ENCODE results near the gene G6PC1. TPM values are rescaled to one million over a fixed set of nuclear protein-coding genes. Genes with fewer than 3 reads are reported as not detected.
"Not testable (repeated sequence)": the region's sequence is repeated elsewhere in the genome, so short reads cannot be mapped to it uniquely, and the experiment has no call there.

G6PC1 gene
- total RNA-seq (2014; rRNA removed; shearing (Covaris generic); ENCODE audit: low replicate concordance), result not detected in 2 replicates

DNA sequence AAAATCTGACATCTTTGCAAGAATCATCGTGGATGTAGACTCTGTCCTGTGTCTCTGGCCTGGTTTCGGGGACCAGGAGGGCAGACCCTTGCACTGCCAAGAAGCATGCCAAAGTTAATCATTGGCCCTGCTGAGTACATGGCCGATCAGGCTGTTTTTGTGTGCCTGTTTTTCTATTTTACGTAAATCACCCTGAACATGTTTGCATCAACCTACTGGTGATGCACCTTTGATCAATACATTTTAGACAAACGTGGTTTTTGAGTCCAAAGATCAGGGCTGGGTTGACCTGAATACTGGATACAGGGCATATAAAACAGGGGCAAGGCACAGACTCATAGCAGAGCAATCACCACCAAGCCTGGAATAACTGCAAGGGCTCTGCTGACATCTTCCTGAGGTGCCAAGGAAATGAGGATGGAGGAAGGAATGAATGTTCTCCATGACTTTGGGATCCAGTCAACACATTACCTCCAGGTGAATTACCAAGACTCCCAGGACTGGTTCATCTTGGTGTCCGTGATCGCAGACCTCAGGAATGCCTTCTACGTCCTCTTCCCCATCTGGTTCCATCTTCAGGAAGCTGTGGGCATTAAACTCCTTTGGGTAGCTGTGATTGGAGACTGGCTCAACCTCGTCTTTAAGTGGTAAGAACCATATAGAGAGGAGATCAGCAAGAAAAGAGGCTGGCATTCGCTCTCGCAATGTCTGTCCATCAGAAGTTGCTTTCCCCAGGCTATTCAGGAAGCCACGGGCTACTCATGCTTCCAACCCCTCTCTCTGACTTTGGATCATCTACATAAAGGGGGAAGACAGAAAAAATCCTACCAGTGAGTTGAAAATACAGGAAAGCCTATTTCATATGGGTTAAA lies at the start of gene G6PC1:
G6PC1 (plus strand) TSS at position 340 of the 872 bp plus-strand sequence; CDS start at position 418, 78 bp downstream.
- Histone ChIP-seq H3K9ac (ENCODE audit: low read length) (no peak within 1 kb of the TSS), H3K27me3 (ENCODE audit: low read length) (no peaks in the 10 kb centered on the region), H3K36me3 (ENCODE audit: insufficient read depth, low read length) (no peaks in the 10 kb centered on the region), H4K20me1 (ENCODE audit: insufficient read depth, low read depth, low read length) (no peaks in the 10 kb centered on the region), H3K4me3 (ENCODE audit: low read length) (no peak within 1 kb of the TSS), H3K4me2 (ENCODE audit: low read depth, low read length, poor library complexity, severe bottlenecking) (no peak within 1 kb of the TSS), H3K27ac (ENCODE audit: low read length) (no peak within 1 kb of the TSS), H3K9me2 (replicated peaks; ENCODE audit: insufficient read depth, low read length) (no peaks in the 10 kb centered on the region), H3K4me1 (ENCODE audit: low read length) (no peaks in the 10 kb centered on the region), H2AFZ (ENCODE audit: low read length) (no peak within 1 kb of the TSS), H3K79me2 (ENCODE audit: low read length) (no peaks in the 10 kb centered on the region), H3K9me3 (ENCODE audit: low read length) (no peaks in the 10 kb centered on the region)
- no peak for DNase-seq

DNA sequence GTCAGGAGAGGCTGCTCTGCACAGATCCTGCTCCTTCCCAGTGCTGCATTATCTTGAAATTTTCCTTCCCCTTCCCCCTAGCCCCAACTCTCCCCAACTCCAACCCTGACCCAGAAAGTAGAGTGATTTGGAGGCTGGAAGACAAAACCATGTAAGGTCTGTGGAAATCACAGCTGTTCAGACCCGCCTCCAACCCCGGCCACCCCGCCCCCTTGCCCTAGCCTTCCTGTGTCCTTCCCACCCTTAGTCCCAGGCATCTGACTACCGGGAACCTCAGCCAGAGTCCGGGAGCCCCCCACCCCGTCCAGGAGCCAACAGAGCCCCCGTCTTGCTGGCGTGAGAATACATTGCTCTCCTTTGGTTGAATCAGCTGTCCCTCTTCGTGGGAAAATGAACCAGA lies 49.6 kb upstream of the G6PC1 start, which contains the start of gene AOC3:
AOC3 (plus strand) TSS at position 246 of the 400 bp plus-strand sequence; CDS start at position 391, 145 bp downstream.
- Histone ChIP-seq H3K9me3 (ENCODE audit: low read length) (no peaks in the 10 kb centered on the region), H3K36me3 (ENCODE audit: insufficient read depth, low read length) (no peaks in the 10 kb centered on the region), H3K27ac (ENCODE audit: low read length) (no peak within 1 kb of the TSS), H3K9me2 (replicated peaks; ENCODE audit: insufficient read depth, low read length) (no peaks in the 10 kb centered on the region), H3K27me3 (ENCODE audit: low read length) (no peaks in the 10 kb centered on the region), H2AFZ (ENCODE audit: low read length) (no peak within 1 kb of the TSS), H4K20me1 (ENCODE audit: insufficient read depth, low read depth, low read length) (peaks cover 4% of the 10 kb centered on the region; the same call in 1 of the 2 replicates), H3K4me2 (ENCODE audit: low read depth, low read length, poor library complexity, severe bottlenecking) (no peak within 1 kb of the TSS), H3K79me2 (ENCODE audit: low read length) (no peaks in the 10 kb centered on the region), H3K4me1 (ENCODE audit: low read length) (no peaks in the 10 kb centered on the region), H3K4me3 (ENCODE audit: low read length) (no peak within 1 kb of the TSS), H3K9ac (ENCODE audit: low read length) (no peak within 1 kb of the TSS)
- DNase-seq, result no peak

DNA sequence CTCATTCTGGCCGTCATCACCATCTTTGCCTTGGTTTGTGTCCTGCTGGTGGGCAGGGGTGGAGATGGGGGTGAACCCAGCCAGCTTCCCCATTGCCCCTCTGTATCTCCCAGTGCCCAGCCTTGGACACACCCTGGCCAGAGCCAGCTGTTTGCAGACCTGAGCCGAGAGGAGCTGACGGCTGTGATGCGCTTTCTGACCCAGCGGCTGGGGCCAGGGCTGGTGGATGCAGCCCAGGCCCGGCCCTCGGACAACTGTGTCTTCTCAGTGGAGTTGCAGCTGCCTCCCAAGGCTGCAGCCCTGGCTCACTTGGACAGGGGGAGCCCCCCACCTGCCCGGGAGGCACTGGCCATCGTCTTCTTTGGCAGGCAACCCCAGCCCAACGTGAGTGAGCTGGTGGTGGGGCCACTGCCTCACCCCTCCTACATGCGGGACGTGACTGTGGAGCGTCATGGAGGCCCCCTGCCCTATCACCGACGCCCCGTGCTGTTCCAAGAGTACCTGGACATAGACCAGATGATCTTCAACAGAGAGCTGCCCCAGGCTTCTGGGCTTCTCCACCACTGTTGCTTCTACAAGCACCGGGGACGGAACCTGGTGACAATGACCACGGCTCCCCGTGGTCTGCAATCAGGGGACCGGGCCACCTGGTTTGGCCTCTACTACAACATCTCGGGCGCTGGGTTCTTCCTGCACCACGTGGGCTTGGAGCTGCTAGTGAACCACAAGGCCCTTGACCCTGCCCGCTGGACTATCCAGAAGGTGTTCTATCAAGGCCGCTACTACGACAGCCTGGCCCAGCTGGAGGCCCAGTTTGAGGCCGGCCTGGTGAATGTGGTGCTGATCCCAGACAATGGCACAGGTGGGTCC lies 49.0 kb upstream of the G6PC1 start:
- H3K36me3 ChIP-seq (ENCODE audit: insufficient read depth, low read length); H3K4me1 ChIP-seq (ENCODE audit: low read length); H3K9me2 ChIP-seq (replicated peaks; ENCODE audit: insufficient read depth, low read length); H3K4me3 ChIP-seq (ENCODE audit: low read length); DNase-seq; H3K27ac ChIP-seq (ENCODE audit: low read length); H3K79me2 ChIP-seq (ENCODE audit: low read length); H3K4me2 ChIP-seq (ENCODE audit: low read depth, low read length, poor library complexity, severe bottlenecking); H3K9ac ChIP-seq (ENCODE audit: low read length); H4K20me1 ChIP-seq (ENCODE audit: insufficient read depth, low read depth, low read length); H3K9me3 ChIP-seq (ENCODE audit: low read length); H3K27me3 ChIP-seq (ENCODE audit: low read length); H2AFZ ChIP-seq (ENCODE audit: low read length): not testable (repeated sequence)

DNA sequence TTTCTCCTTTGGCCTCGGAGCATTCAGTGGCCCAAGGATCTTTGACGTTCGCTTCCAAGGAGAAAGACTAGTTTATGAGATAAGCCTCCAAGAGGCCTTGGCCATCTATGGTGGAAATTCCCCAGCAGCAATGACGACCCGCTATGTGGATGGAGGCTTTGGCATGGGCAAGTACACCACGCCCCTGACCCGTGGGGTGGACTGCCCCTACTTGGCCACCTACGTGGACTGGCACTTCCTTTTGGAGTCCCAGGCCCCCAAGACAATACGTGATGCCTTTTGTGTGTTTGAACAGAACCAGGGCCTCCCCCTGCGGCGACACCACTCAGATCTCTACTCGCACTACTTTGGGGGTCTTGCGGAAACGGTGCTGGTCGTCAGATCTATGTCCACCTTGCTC lies 48.2 kb upstream of the G6PC1 start:
- Histone ChIP-seq H3K4me1 (ENCODE audit: low read length) (no peaks in the 10 kb centered on the region), H4K20me1 (ENCODE audit: insufficient read depth, low read depth, low read length) (peaks cover 4% of the 10 kb centered on the region; the same call in 1 of the 2 replicates), H3K27me3 (ENCODE audit: low read length) (no peaks in the 10 kb centered on the region), H3K9me2 (replicated peaks; ENCODE audit: insufficient read depth, low read length) (no peaks in the 10 kb centered on the region), H2AFZ (ENCODE audit: low read length) (no peak overlapping the region), H3K9me3 (ENCODE audit: low read length) (no peaks in the 10 kb centered on the region), H3K36me3 (ENCODE audit: insufficient read depth, low read length) (no peaks in the 10 kb centered on the region), H3K4me2 (ENCODE audit: low read depth, low read length, poor library complexity, severe bottlenecking) (no peak overlapping the region), H3K27ac (ENCODE audit: low read length) (no peak overlapping the region), H3K4me3 (ENCODE audit: low read length) (no peak overlapping the region), H3K79me2 (ENCODE audit: low read length) (no peaks in the 10 kb centered on the region), H3K9ac (ENCODE audit: low read length) (no peak overlapping the region)
- no peak for DNase-seq

DNA sequence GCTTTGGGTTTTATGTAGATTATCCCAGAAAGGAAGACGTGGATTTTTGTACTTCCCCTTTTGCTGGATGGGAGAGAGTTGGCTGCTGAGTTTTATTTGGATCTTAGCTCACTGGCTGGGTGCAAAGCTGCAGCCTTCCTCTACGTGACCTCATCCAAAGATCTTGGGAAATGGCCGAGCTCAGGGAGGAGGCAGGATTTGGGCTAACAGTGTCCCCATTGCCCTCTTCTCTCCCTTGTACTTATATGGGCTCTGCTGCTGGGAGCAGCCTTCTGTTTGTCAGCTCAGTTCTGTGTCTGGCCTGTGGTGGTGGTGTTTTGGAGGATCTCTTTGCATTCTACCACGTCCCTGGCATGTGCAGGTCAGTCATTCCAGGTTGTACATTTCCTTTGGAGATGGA lies 47.6 kb upstream of the G6PC1 start:
- Histone ChIP-seq H4K20me1 (ENCODE audit: insufficient read depth, low read depth, low read length) (peaks cover 4% of the 10 kb centered on the region; the same call in 1 of the 2 replicates), H3K79me2 (ENCODE audit: low read length) (no peaks in the 10 kb centered on the region), H3K9ac (ENCODE audit: low read length) (no peak overlapping the region), H3K36me3 (ENCODE audit: insufficient read depth, low read length) (no peaks in the 10 kb centered on the region), H3K27me3 (ENCODE audit: low read length) (no peaks in the 10 kb centered on the region), H3K4me2 (ENCODE audit: low read depth, low read length, poor library complexity, severe bottlenecking) (no peak overlapping the region), H3K4me3 (ENCODE audit: low read length) (no peak overlapping the region), H2AFZ (ENCODE audit: low read length) (no peak overlapping the region), H3K9me3 (ENCODE audit: low read length) (no peaks in the 10 kb centered on the region), H3K27ac (ENCODE audit: low read length) (no peak overlapping the region), H3K9me2 (replicated peaks; ENCODE audit: insufficient read depth, low read length) (no peaks in the 10 kb centered on the region), H3K4me1 (ENCODE audit: low read length) (no peaks in the 10 kb centered on the region)
- DNase-seq, result no peak

DNA sequence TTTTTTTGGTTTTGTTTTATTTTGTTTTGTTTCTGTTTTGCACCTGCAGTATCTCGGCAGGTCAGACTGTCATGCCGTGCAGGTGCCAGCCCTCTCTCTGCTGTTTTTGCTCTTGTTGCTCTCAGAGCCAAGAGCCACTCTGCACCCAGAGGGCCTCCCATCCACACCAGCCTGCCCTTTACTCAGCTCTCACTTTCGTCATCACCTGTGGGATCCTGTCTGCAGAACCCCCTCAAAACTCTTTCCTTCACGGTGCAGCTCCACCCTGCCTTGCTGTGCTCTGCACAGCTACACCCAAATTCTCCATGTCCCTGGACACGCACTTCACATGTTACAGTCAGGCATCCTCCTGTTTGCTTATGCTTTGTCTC lies 47.0 kb upstream of the G6PC1 start:
- H3K9ac ChIP-seq (ENCODE audit: low read length), result no peak overlapping the region

DNA sequence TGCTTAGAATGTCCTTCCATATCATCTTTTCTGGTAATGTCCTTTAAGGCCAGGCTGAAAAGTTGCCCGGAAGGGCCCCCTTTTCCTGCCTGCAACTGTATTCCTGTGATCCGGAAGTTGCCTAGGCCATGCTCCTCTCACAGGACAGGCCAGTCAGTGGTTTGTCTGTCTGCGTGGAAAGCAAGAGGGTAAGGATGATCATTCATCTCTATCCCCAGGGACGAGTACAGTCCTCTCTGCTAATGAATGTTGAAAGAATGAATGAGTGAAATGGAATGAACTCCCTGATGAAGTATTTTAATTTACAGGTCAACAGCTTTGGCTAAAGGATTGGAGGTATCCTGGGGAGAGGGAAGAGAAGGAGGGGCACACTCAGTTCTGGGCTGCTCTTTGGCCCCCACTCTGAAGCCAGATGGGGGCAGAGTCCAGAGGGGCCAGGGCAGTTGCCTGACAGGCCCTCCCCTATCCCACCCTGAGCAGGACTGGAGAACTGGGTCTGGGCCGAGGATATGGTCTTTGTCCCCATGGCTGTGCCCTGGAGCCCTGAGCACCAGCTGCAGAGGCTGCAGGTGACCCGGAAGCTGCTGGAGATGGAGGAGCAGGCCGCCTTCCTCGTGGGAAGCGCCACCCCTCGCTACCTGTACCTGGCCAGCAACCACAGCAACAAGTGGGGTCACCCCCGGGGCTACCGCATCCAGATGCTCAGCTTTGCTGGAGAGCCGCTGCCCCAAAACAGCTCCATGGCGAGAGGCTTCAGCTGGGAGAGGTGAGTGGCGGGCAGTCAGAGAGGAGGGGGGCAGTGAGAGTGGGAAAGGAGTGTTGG lies 46.4 kb upstream of the G6PC1 start:
- no peaks in the 10 kb centered on the region for H3K9me3 ChIP-seq (ENCODE audit: low read length)
- H2AFZ ChIP-seq (ENCODE audit: low read length), result no peak overlapping the region
- H3K9me2 ChIP-seq (replicated peaks; ENCODE audit: insufficient read depth, low read length), result no peaks in the 10 kb centered on the region
- no peaks in the 10 kb centered on the region for H3K79me2 ChIP-seq (ENCODE audit: low read length)
- no peak overlapping the region for H3K9ac ChIP-seq (ENCODE audit: low read length)
- H3K4me3 ChIP-seq (ENCODE audit: low read length), result no peak overlapping the region
- no peaks in the 10 kb centered on the region for H3K27me3 ChIP-seq (ENCODE audit: low read length)
- H3K36me3 ChIP-seq (ENCODE audit: insufficient read depth, low read length), result no peaks in the 10 kb centered on the region
- DNase-seq, result no peak
- H3K27ac ChIP-seq (ENCODE audit: low read length), result no peak overlapping the region
- peaks cover 3% of the 10 kb centered on the region; the same call in 1 of the 2 replicates for H4K20me1 ChIP-seq (ENCODE audit: insufficient read depth, low read depth, low read length)
- H3K4me1 ChIP-seq (ENCODE audit: low read length), result no peaks in the 10 kb centered on the region
- no peak overlapping the region for H3K4me2 ChIP-seq (ENCODE audit: low read depth, low read length, poor library complexity, severe bottlenecking)

More for the DNA sequence above, 47.0 kb upstream of the G6PC1 start:
- Histone ChIP-seq H3K27ac (ENCODE audit: low read length) (no peak overlapping the region), H3K27me3 (ENCODE audit: low read length) (no peaks in the 10 kb centered on the region), H3K79me2 (ENCODE audit: low read length) (no peaks in the 10 kb centered on the region), H3K36me3 (ENCODE audit: insufficient read depth, low read length) (no peaks in the 10 kb centered on the region), H3K4me2 (ENCODE audit: low read depth, low read length, poor library complexity, severe bottlenecking) (no peak overlapping the region), H4K20me1 (ENCODE audit: insufficient read depth, low read depth, low read length) (peaks cover 4% of the 10 kb centered on the region; the same call in 1 of the 2 replicates), H2AFZ (ENCODE audit: low read length) (no peak overlapping the region), H3K4me3 (ENCODE audit: low read length) (no peak overlapping the region), H3K9me2 (replicated peaks; ENCODE audit: insufficient read depth, low read length) (no peaks in the 10 kb centered on the region), H3K4me1 (ENCODE audit: low read length) (no peaks in the 10 kb centered on the region), H3K9me3 (ENCODE audit: low read length) (no peaks in the 10 kb centered on the region)
- no peak for DNase-seq

Data from Karpas-422 (cell line).